H1 (cell line): ENCODE data around the gene BRCA2. TPM values are rescaled to one million over a fixed set of nuclear protein-coding genes. Genes with fewer than 3 reads are reported as not detected.
A peak's percentile ranks its signal among the peaks of the same experiment; 100 is the strongest.

Experiments
- BACH1 ChIP-seq: IDR thresholded peaks from 2 replicates; pipeline ENCODE4 v1.6.1; 2012; ENCODE audit warnings: low read length, improper control_type of control experiment
- CEBPB ChIP-seq: IDR thresholded peaks from 2 replicates; pipeline ENCODE4 v1.6.1; 2012; ENCODE audit warnings: low read depth, low read length
- CHD1 ChIP-seq: IDR thresholded peaks from 2 replicates; pipeline ENCODE4 v1.6.1; 2012; ENCODE audit warnings: low read depth, low read length, improper control_type of control experiment
- CREB1 ChIP-seq: IDR thresholded peaks from 2 replicates; pipeline ENCODE4 v1.6.1; 2012; ENCODE audit warnings: inconsistent platforms
- CTCF ChIP-seq, 3 experiments: IDR thresholded peaks; 1 replicate in 2 of 3; 2 replicates in 1 of 3; pipeline versions ENCODE4 v1.5.1 to v1.6.1; 2011; ENCODE audit warnings: low read length in 3 of 3, mild to moderate bottlenecking in 3 of 3, inconsistent platforms in 2 of 3, low read depth in 1 of 3, moderate library complexity in 1 of 3; ENCODE audit not compliant: insufficient read depth in 1 of 3; ENCODE audit errors: control extremely low read depth in 1 of 3
- E2F6 ChIP-seq: IDR thresholded peaks from 2 replicates; pipeline ENCODE4 v1.6.1; 2012; ENCODE audit warnings: inconsistent platforms
- HDAC6 ChIP-seq: IDR thresholded peaks from one replicate; pipeline ENCODE4 v1.7.1; 2012; ENCODE audit warnings: low read depth, mild to moderate bottlenecking, inconsistent platforms, low read length, moderate library complexity
- MAFK ChIP-seq: IDR thresholded peaks from 2 replicates; pipeline ENCODE4 v1.6.1; 2012; ENCODE audit warnings: low read depth, mild to moderate bottlenecking, improper control_type of control experiment, low read length
- PHF8 ChIP-seq: fragments of 200-600 bp; sonication (generic); conservative IDR thresholded peaks from 2 replicates; pipeline ENCODE4 v1.7.1; 2012; ENCODE audit warnings: low read depth, mild to moderate bottlenecking, inconsistent platforms, low read length, moderate library complexity
- POLR2A ChIP-seq, 2 experiments: IDR thresholded peaks; 1 replicate in 1 of 2; 2 replicates in 1 of 2; pipeline ENCODE4 v1.6.1; 2011; ENCODE audit warnings: low read depth in 2 of 2, low read length in 2 of 2, mild to moderate bottlenecking in 2 of 2; ENCODE audit errors: control extremely low read depth in 1 of 2
- SRF ChIP-seq: IDR thresholded peaks from 2 replicates; pipeline ENCODE4 v1.6.1; 2011; ENCODE audit warnings: mild to moderate bottlenecking, low read depth, low read length, moderate library complexity
- SUZ12 ChIP-seq: fragments of 200-600 bp; sonication (generic); IDR thresholded peaks from 2 replicates; pipeline ENCODE4 v1.6.1; 2012; ENCODE audit warnings: mild to moderate bottlenecking, inconsistent platforms, low read length, moderate library complexity, mixed read lengths
- TEAD4 ChIP-seq: IDR thresholded peaks from 2 replicates; pipeline ENCODE4 v1.6.1; 2012; ENCODE audit warnings: low read depth, low read length, inconsistent platforms, mixed read lengths
- USF2 ChIP-seq: IDR thresholded peaks from 2 replicates; pipeline ENCODE4 v1.6.1; 2011; ENCODE audit warnings: low read length, improper control_type of control experiment
- YY1 ChIP-seq: IDR thresholded peaks from 2 replicates; pipeline ENCODE4 v1.6.1; 2011; ENCODE audit warnings: low read depth, mild to moderate bottlenecking, low read length
- polyA plus RNA-seq, 7 experiments: library from polyadenylated mRNA; depleted of rRNA in 3 of 7; stranded (reverse) in 5 of 7; unstranded in 2 of 7; fragments of >200 nt in 5 of 7; fragments of 200-250 nt in 2 of 7; gene quantifications; 1 replicate in 5 of 7; 2 replicates in 1 of 7; 4 replicates in 1 of 7; pipeline versions ENCODE4 v1.2.1 to v1.2.3, GENCODE V29; 2011 to 2013; ENCODE audit warnings: missing spikeins in 2 of 7, mixed read lengths in 2 of 7
- total RNA-seq: library from RNA; stranded (reverse); fragmentation: NEBNext Ultra II Directional; extraction: Animal tissue kit (Norgen Biotek cat#: 25700); gene quantifications from 2 replicates; pipeline ENCODE4 v1.2.1, GENCODE V29; 2021
- TF ChIP-seq, protein P1 (sequence below): IDR thresholded peaks from 2 replicates; pipeline ENCODE4 v1.6.1; 2012; ENCODE audit warnings: low read length, inconsistent platforms
- TF ChIP-seq, protein P2 (sequence below): IDR thresholded peaks from 2 replicates; pipeline ENCODE4 v1.6.1; 2012; ENCODE audit warnings: inconsistent platforms
- TF ChIP-seq, protein P3 (sequence below): IDR thresholded peaks from 2 replicates; pipeline ENCODE4 v1.6.1; 2011; ENCODE audit warnings: low read depth, mild to moderate bottlenecking, low read length; ENCODE audit not compliant: insufficient read depth

The BRCA2 gene
- total and polyA plus RNA-seq, 2 of the 8 experiments (the other 6 are each of a cell fraction or from before 2014, with no cell fraction given), result 4.2 to 24.9 TPM

DNA sequence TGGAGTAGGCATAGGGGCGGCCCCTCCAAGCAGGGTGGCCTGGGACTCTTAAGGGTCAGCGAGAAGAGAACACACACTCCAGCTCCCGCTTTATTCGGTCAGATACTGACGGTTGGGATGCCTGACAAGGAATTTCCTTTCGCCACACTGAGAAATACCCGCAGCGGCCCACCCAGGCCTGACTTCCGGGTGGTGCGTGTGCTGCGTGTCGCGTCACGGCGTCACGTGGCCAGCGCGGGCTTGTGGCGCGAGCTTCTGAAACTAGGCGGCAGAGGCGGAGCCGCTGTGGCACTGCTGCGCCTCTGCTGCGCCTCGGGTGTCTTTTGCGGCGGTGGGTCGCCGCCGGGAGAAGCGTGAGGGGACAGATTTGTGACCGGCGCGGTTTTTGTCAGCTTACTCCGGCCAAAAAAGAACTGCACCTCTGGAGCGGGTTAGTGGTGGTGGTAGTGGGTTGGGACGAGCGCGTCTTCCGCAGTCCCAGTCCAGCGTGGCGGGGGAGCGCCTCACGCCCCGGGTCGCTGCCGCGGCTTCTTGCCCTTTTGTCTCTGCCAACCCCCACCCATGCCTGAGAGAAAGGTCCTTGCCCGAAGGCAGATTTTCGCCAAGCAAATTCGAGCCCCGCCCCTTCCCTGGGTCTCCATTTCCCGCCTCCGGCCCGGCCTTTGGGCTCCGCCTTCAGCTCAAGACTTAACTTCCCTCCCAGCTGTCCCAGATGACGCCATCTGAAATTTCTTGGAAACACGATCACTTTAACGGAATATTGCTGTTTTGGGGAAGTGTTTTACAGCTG, at the start of gene BRCA2, which contains the start of gene ZAR1L (continued):
- TF ChIP-seq POLR2A (IDR thresholded peaks at IDR 0.05; ENCODE audit: control extremely low read depth in 1 of 2, low read depth in 2 of 2, low read length in 2 of 2) (peak; percentile 65 to 96), CREB1 (peak; percentile 91), E2F6 (peak; percentile 65), SUZ12 (peak; percentile 44; the same call in 1 of the 2 replicates), CTCF (IDR thresholded peaks at IDR 0.05; ENCODE audit: control extremely low read depth in 1 of 3, insufficient read depth in 1 of 3, low read depth in 1 of 3, low read length in 3 of 3) (no peak), YY1 (0 out of 2 replicates have a peak, but pooled peaks have one; percentile 46), USF2 (peak; percentile 89), SRF (no peak), TEAD4 (peak; percentile 63; the same call in 1 of the 2 replicates), CEBPB (no peak), HDAC6 (no peak), CHD1 (no peak), MAFK (no peak), BACH1 (peak; percentile 85), PHF8 (peak; percentile 95)
- TF ChIP-seq, protein P1, sequence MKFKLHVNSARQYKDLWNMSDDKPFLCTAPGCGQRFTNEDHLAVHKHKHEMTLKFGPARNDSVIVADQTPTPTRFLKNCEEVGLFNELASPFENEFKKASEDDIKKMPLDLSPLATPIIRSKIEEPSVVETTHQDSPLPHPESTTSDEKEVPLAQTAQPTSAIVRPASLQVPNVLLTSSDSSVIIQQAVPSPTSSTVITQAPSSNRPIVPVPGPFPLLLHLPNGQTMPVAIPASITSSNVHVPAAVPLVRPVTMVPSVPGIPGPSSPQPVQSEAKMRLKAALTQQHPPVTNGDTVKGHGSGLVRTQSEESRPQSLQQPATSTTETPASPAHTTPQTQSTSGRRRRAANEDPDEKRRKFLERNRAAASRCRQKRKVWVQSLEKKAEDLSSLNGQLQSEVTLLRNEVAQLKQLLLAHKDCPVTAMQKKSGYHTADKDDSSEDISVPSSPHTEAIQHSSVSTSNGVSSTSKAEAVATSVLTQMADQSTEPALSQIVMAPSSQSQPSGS, result no peak
- TF ChIP-seq, protein P2, sequence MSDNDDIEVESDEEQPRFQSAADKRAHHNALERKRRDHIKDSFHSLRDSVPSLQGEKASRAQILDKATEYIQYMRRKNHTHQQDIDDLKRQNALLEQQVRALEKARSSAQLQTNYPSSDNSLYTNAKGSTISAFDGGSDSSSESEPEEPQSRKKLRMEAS, result peak; percentile 91
- TF ChIP-seq, protein P3, sequence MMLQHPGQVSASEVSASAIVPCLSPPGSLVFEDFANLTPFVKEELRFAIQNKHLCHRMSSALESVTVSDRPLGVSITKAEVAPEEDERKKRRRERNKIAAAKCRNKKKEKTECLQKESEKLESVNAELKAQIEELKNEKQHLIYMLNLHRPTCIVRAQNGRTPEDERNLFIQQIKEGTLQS, result peak; percentile 66; the same call in 1 of the 2 replicates
